ENCODE results near the gene GRM1. TPM values are rescaled to one million over a fixed set of nuclear protein-coding genes. Genes with fewer than 3 reads are reported as not detected.

The GRM1 gene
- total and polyA plus RNA-seq, 2 experiments from 2014 or later, result 0.29 to 0.63 TPM

DNA sequence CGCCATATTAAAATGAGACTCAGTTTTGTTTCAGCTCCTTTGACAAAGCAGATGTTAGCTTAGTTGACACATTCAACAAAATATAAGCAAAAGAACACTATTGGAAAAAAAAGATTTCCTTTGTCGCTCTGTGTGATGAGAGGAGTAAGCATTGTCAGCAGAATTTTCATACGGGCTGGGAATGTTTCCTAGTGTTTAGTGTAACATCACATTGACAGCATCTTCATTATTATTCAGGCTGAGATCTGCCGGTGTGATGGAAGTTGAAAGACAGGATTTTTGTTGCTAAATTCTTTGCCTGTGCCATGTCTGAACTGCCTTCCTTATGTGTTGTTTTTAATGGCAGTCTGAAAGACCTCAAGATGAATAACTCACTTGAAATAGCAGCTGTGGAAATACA is 49.1 kb downstream of the GRM1 start:
- ATAC-seq (no peak), DNase-seq (ENCODE audit: low spot score) (no peak)
- no peak overlapping the region for H3K27ac ChIP-seq (ENCODE audit: low read depth)
- no peaks in the 10 kb centered on the region for H3K79me2 ChIP-seq (replicated peaks; ENCODE audit: insufficient read depth)
- peaks cover 3% of the 10 kb centered on the region for H3K9me2 ChIP-seq (ENCODE audit: insufficient read depth)
- no peak overlapping the region for H3K4me3 ChIP-seq
- no peaks in the 10 kb centered on the region for H3K36me3 Mint-ChIP-seq (ENCODE audit: low read depth)
- no peak overlapping the region for H2AFZ ChIP-seq
- no peaks in the 10 kb centered on the region; the same call in 2 of the 3 replicates for H3K9me3 Mint-ChIP-seq
- no peaks in the 10 kb centered on the region for H4K20me1 ChIP-seq (replicated peaks; ENCODE audit: insufficient read depth)
- no peak overlapping the region for H3K4me2 ChIP-seq
- H3K4me1 Mint-ChIP-seq, result 0 out of 3 replicates have a peak, but pooled peaks cover 2% of the 10 kb centered on the region
- no peak overlapping the region for H3K4me3 Mint-ChIP-seq
- H3K4me1 ChIP-seq (ENCODE audit: insufficient read depth), result no peaks in the 10 kb centered on the region
- peaks cover 2% of the 10 kb centered on the region for H3K27me3 Mint-ChIP-seq (ENCODE audit: insufficient read depth, low read depth, poor library complexity)
- no peaks in the 10 kb centered on the region for H3K27me3 ChIP-seq (ENCODE audit: insufficient read depth)
- no peaks in the 10 kb centered on the region for H3K36me3 ChIP-seq (ENCODE audit: insufficient read depth)
- TF ChIP-seq NANOG (IDR thresholded peaks at IDR 0.05; ENCODE audit: borderline replicate concordance) (no peak), JUNB (IDR thresholded peaks at IDR 0.05; ENCODE audit: unreplicated experiment) (no peak), CREB1 (CRISPR knock-in tag; IDR thresholded peaks at IDR 0.05; ENCODE audit: low read depth) (no peak), ETS1 (IDR thresholded peaks at IDR 0.05) (no peak), POLR2AphosphoS5 (IDR thresholded peaks at IDR 0.05; ENCODE audit: low read depth) (no peak), EZH2 (IDR thresholded peaks at IDR 0.05; ENCODE audit: low read depth, unreplicated experiment) (no peak), EZH2phosphoT487 (IDR thresholded peaks at IDR 0.05; ENCODE audit: unreplicated experiment) (no peak), ZNF114 (CRISPR knock-in tag; IDR thresholded peaks at IDR 0.05) (no peak), STAT1 (IDR thresholded peaks at IDR 0.05; ENCODE audit: unreplicated experiment) (no peak)
- TF ChIP-seq, protein P1, sequence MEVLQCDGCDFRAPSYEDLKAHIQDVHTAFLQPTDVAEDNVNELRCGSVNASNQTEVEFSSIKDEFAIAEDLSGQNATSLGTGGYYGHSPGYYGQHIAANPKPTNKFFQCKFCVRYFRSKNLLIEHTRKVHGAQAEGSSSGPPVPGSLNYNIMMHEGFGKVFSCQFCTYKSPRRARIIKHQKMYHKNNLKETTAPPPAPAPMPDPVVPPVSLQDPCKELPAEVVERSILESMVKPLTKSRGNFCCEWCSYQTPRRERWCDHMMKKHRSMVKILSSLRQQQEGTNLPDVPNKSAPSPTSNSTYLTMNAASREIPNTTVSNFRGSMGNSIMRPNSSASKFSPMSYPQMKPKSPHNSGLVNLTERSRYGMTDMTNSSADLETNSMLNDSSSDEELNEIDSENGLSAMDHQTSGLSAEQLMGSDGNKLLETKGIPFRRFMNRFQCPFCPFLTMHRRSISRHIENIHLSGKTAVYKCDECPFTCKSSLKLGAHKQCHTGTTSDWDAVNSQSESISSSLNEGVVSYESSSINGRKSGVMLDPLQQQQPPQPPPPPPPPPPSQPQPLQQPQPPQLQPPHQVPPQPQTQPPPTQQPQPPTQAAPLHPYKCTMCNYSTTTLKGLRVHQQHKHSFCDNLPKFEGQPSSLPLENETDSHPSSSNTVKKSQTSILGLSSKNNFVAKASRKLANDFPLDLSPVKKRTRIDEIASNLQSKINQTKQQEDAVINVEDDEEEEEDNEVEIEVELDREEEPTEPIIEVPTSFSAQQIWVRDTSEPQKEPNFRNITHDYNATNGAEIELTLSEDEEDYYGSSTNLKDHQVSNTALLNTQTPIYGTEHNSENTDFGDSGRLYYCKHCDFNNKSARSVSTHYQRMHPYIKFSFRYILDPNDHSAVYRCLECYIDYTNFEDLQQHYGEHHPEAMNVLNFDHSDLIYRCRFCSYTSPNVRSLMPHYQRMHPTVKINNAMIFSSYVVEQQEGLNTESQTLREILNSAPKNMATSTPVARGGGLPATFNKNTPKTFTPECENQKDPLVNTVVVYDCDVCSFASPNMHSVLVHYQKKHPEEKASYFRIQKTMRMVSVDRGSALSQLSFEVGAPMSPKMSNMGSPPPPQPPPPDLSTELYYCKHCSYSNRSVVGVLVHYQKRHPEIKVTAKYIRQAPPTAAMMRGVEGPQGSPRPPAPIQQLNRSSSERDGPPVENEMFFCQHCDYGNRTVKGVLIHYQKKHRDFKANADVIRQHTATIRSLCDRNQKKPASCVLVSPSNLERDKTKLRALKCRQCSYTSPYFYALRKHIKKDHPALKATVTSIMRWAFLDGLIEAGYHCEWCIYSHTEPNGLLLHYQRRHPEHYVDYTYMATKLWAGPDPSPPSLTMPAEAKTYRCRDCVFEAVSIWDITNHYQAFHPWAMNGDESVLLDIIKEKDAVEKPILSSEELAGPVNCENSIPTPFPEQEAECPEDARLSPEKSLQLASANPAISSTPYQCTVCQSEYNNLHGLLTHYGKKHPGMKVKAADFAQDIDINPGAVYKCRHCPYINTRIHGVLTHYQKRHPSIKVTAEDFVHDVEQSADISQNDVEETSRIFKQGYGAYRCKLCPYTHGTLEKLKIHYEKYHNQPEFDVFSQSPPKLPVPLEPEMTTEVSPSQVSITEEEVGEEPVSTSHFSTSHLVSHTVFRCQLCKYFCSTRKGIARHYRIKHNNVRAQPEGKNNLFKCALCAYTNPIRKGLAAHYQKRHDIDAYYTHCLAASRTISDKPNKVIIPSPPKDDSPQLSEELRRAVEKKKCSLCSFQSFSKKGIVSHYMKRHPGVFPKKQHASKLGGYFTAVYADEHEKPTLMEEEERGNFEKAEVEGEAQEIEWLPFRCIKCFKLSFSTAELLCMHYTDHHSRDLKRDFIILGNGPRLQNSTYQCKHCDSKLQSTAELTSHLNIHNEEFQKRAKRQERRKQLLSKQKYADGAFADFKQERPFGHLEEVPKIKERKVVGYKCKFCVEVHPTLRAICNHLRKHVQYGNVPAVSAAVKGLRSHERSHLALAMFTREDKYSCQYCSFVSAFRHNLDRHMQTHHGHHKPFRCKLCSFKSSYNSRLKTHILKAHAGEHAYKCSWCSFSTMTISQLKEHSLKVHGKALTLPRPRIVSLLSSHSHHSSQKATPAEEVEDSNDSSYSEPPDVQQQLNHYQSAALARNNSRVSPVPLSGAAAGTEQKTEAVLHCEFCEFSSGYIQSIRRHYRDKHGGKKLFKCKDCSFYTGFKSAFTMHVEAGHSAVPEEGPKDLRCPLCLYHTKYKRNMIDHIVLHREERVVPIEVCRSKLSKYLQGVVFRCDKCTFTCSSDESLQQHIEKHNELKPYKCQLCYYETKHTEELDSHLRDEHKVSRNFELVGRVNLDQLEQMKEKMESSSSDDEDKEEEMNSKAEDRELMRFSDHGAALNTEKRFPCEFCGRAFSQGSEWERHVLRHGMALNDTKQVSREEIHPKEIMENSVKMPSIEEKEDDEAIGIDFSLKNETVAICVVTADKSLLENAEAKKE (CRISPR knock-in tag; IDR thresholded peaks at IDR 0.05), result no peak
- TF ChIP-seq, protein P2, sequence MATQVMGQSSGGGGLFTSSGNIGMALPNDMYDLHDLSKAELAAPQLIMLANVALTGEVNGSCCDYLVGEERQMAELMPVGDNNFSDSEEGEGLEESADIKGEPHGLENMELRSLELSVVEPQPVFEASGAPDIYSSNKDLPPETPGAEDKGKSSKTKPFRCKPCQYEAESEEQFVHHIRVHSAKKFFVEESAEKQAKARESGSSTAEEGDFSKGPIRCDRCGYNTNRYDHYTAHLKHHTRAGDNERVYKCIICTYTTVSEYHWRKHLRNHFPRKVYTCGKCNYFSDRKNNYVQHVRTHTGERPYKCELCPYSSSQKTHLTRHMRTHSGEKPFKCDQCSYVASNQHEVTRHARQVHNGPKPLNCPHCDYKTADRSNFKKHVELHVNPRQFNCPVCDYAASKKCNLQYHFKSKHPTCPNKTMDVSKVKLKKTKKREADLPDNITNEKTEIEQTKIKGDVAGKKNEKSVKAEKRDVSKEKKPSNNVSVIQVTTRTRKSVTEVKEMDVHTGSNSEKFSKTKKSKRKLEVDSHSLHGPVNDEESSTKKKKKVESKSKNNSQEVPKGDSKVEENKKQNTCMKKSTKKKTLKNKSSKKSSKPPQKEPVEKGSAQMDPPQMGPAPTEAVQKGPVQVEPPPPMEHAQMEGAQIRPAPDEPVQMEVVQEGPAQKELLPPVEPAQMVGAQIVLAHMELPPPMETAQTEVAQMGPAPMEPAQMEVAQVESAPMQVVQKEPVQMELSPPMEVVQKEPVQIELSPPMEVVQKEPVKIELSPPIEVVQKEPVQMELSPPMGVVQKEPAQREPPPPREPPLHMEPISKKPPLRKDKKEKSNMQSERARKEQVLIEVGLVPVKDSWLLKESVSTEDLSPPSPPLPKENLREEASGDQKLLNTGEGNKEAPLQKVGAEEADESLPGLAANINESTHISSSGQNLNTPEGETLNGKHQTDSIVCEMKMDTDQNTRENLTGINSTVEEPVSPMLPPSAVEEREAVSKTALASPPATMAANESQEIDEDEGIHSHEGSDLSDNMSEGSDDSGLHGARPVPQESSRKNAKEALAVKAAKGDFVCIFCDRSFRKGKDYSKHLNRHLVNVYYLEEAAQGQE (IDR thresholded peaks at IDR 0.05; ENCODE audit: unreplicated experiment), result no peak
- TF ChIP-seq, protein P3, sequence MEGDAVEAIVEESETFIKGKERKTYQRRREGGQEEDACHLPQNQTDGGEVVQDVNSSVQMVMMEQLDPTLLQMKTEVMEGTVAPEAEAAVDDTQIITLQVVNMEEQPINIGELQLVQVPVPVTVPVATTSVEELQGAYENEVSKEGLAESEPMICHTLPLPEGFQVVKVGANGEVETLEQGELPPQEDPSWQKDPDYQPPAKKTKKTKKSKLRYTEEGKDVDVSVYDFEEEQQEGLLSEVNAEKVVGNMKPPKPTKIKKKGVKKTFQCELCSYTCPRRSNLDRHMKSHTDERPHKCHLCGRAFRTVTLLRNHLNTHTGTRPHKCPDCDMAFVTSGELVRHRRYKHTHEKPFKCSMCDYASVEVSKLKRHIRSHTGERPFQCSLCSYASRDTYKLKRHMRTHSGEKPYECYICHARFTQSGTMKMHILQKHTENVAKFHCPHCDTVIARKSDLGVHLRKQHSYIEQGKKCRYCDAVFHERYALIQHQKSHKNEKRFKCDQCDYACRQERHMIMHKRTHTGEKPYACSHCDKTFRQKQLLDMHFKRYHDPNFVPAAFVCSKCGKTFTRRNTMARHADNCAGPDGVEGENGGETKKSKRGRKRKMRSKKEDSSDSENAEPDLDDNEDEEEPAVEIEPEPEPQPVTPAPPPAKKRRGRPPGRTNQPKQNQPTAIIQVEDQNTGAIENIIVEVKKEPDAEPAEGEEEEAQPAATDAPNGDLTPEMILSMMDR (conservative IDR thresholded peaks at IDR 0.05; ENCODE audit: low read depth in 2 of 2), result no peak
- no peak overlapping the region for H3K27ac Mint-ChIP-seq
- no peaks in the 10 kb centered on the region for H3F3A ChIP-seq (replicated peaks; ENCODE audit: low read depth)
